Erythroblast (primary cell): ENCODE data around the gene ARHGEF28.

Source experiments
- DNase-seq, 2 experiments: peaks; one replicate each; lab custom pipeline; 2025; lab: John Stamatoyannopoulos, UW
- GATA1 ChIP-seq: IDR thresholded peaks from 2 replicates; pipeline ENCODE4 v1.6.1; 2011; ENCODE audit warnings: low read depth, mild to moderate bottlenecking, control low read depth, low read length, moderate library complexity
- POLR2A ChIP-seq: IDR thresholded peaks from 2 replicates; pipeline ENCODE4 v1.6.1; 2011; ENCODE audit warnings: mild to moderate bottlenecking, low read length

Gene ARHGEF28

DNA sequence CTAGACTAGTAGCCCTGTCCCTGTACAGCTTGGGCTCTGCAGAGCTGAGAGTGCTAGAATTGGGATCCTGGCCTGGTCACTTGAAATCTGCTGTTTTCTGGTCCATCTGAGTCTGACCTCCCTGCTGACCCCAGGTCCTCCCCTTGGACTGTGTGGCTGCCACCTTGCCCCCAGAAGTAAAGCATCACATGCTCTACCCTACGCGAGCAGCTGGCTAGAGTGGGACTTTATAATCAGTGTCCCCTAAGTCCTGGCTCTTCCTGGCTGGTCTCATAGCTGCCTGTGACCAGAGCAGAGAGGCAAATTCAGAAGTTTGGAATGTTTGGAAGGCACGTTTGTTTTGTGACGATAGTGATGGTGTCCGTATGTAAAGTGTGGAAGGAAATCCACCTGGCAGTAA is 81.0 kb downstream of the ARHGEF28 start:
- no peak for DNase-seq
- no peak for TF ChIP-seq GATA1
- no peak for TF ChIP-seq POLR2A

DNA sequence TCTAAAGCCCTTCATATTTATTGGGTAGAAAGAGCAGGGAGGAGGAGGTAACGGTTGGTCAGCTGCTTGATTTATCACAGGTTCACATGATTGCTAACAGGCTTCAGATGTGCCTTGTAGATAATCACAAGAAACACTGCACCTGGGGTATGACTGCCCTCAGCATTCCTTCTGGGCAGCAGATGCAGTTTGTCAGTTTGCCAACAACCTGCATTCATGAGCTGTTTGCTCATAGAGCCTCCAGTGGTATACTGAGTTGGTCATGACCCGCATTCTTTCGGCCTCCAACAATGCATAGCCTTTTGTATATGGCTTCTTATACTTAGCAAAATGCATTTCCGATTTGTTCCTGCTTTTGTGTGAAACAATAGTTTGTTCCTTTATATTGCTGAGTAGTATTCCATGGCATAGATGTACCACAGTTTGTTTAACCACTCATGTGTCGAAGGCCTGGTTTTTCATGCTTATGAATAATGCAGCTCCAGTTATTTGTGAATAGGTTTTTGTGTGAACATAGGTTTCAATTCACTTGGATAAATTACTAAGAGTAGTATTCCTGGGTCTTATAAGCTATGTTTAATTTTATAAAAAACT is 83.6 kb downstream of the ARHGEF28 start:
- no peak for TF ChIP-seq POLR2A
- TF ChIP-seq GATA1: no peak
- DNase-seq: no peak

DNA sequence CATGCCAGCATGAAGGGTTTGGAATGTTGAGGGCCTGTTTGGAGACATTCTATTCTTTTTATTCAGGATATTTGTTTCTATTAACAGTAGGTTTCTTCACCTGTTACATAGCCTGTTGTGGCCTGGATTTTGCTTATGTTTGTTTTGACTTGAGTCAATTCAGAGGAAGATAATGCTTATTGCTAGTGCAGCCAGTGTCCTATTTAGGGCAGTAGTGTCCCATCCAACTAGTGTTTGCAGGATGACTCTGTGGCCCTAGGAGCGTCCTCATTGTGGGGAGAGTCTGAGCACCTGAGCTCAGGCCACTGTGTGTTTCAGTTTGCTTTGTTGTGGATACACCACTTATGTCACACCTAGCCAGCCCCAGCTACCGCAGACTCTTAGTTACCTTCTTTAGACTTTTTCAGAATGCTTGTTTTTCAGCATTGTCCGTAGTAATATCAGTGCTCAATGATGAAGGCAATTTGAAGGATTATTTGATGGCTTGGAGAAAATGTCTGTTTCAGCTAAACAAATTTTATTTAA is 90.3 kb downstream of the ARHGEF28 start:
- no peak for TF ChIP-seq GATA1
- TF ChIP-seq POLR2A: no peak
- no peak for DNase-seq

DNA sequence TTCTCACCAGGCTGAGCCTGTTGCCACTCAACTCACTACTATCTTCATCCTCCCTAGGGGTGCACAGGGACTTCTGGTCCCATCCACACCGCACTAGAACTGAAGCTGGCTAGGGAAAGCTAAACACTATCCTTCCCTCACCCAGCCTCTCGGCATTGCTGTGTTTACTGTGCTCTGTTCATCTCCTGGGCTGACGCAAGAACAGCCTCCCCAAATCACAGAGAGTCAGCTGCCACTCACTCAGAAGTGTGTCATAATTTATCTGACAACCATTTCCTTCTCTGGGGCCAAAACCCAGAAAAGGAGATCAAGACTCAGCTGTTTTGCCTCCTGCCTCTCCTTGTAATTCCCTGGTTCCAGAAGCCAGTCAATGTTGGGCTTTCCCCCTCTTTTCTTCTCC is 92.8 kb downstream of the ARHGEF28 start:
- TF ChIP-seq POLR2A (no peak), GATA1 (no peak)
- no peak for DNase-seq

DNA sequence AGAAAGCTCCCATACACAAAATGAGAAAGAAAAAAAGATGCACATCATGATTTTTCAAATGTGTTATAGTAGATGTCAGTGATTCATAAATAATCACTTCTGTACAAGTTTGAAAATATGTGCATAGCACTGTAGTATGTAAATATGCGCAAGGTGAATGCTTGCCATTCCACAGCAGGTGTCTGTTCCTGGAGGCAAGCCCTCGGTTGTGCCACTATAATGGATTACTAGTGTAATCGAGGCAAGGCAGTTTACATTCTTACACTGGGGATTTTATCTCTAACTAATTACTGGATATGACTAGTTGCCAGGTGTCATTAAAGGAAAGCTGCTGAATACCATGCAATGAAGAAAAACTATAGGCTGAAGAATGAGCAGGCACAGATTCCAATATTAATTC is 93.6 kb downstream of the ARHGEF28 start:
- TF ChIP-seq POLR2A: no peak
- TF ChIP-seq GATA1: no peak
- no peak for DNase-seq

DNA sequence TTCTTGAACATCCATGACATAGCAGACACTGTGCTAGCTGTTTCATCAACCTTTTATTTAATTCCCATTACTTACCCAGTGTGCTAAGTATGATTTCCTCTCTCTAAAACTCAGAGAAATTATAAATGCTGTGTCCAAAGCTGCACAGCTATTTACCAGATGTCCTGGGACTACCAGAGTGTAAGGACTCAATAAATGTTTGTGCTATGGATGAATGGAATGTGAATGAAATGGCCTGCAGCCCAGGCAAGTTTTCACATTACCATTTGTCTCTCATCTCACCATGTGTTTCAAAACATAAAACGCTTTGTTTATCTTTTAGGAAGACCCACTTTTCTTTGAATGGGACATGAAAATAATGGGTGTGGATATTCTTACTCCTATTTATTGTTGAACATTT is 96.2 kb downstream of the ARHGEF28 start:
- no peak for TF ChIP-seq GATA1
- TF ChIP-seq POLR2A: no peak
- DNase-seq: no peak

DNA sequence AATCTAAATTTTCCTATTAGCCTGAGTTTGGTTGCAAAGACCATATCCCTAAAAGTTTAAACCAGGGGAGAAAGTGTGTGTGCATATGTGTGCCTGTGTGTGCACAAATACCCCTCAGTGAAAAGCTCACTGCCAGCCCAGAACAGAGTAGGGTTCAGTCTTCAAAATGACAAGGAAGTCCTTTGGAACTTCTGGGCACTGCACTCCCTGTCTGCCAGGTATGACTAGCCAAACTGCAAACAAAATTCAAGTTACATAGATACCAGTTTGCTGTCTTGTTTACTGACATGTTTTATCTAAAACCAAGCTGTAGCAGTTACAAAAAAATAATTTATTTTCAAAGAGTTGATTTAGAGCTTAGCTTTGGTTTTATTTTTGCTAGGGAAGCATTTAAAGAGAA is 100.1 kb downstream of the ARHGEF28 start:
- TF ChIP-seq POLR2A (no peak), GATA1 (no peak)
- no peak for DNase-seq

DNA sequence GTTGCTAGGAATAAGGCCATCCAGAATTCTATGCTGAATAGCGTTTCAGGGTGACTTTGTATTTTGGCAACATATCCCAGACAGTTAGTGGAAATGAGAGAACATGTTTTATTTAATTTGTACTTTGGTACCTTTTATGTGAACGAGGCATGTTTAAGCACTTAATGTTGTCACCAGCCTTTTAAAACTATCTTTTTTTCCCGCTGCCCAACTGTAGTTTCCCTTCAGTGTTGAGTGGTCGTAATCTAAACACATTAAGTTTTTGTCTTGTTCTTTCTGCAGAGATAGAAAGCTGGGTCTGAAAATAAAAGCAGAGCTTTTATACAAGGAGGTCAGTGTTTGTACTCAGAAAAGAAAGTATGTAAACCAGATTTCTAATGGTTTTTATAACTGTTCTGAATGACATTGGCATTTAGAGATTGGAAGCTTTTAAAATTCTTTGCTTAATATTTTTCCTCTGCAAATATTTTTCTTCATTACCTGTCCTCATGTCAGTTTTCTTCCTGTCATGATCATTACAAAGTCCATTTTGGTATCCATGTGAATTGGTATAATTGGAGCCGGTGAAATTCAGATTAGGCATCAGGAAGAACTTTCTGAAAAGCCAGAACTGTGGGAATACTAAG is 100.7 kb downstream of the ARHGEF28 start:
- no peak for TF ChIP-seq GATA1
- no peak for TF ChIP-seq POLR2A
- no peak for DNase-seq

- DNase-seq: no peak
- TF ChIP-seq POLR2A (no peak), GATA1 (no peak)
Measured at GRCh38 chr5:73727470-73727869, 101.5 kb downstream of the ARHGEF28 start.

- TF ChIP-seq POLR2A (no peak), GATA1 (no peak)
- no peak for DNase-seq
Measured at GRCh38 chr5:73728493-73729273, 102.7 kb downstream of the ARHGEF28 start.

DNA sequence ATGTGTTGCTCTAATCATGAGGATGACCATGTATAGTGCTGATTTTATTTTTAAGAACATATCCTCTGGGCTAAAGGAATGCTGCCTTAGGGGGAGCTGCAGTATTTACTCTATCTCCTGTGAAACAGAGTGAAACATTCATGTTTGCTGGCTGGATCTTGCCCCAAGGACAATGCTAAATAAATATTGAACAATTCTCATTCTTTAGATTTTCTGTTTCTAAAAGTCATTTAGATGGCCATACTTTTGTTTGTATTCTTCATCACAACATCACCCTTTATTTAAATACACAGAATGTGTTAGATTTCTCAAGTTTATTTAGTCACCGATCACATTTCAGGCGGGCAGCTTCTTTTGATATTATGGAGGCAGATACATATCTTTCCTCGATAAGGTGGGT is 103.3 kb downstream of the ARHGEF28 start:
- DNase-seq: no peak

DNA sequence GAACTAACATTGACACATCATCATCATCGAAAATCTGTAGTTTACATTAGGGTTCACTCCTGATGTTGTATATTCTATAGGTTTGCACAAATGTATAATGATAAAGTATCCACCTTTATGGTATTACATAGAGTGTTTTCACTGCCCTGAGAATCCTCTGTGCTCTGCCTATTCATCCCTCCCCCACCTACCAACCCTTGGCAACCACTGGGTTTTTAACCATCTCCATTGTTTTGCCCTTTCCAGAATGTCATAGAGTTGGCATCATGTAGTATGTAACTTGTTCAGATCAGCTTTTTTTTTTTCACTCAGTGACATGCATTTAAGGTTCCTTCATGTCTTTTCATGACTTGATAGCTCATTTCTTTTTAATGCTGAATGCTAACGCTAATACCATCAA is 106.0 kb downstream of the ARHGEF28 start:
- TF ChIP-seq POLR2A (no peak), GATA1 (no peak)
- no peak for DNase-seq

More for the DNA sequence above, 103.3 kb downstream of the ARHGEF28 start:
- TF ChIP-seq GATA1 (no peak), POLR2A (no peak)

DNA sequence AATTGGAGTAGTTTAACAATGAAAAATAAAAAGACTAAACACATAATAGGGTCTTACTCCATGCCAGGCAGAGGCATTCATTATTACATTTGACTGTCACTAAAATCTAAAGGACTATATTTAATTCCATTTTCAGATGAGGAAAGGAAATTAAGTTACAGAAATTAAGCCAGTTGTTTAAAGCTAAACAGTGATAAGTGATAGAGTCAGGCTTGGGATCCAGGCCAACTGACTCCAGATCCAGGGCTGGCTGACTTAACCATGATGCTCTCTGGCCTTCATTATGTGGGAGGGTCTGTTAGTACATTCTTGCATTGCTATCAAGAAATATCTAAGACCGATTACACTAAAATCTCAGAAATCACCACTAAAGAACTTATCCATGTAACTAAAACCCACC is 107.2 kb downstream of the ARHGEF28 start:
- DNase-seq: no peak
- TF ChIP-seq POLR2A (no peak), GATA1 (no peak)

- DNase-seq: no peak
- TF ChIP-seq GATA1 (no peak), POLR2A (no peak)
Measured at GRCh38 chr5:73735032-73735734, 109.2 kb downstream of the ARHGEF28 start.
